ENCODE data around the gene PFDN2.

GRCh38 chr1:161138431-161138830 lies 20.6 kb upstream of the PFDN2 start:
- no peak for TF ChIP-seq CTCF (conservative IDR thresholded peaks at IDR 0.05; ENCODE audit: low read depth in 2 of 2)
- TF ChIP-seq ZNF462 (CRISPR knock-in tag; IDR thresholded peaks at IDR 0.05) = no peak
- no peak for TF ChIP-seq POLR2AphosphoS5 (IDR thresholded peaks at IDR 0.05; ENCODE audit: low read depth)
- no peak for TF ChIP-seq EZH2 (IDR thresholded peaks at IDR 0.05; ENCODE audit: low read depth, unreplicated experiment)
- no peak for TF ChIP-seq REST (IDR thresholded peaks at IDR 0.05; ENCODE audit: unreplicated experiment)
- TF ChIP-seq CREB1 (CRISPR knock-in tag; IDR thresholded peaks at IDR 0.05; ENCODE audit: low read depth) = no peak
- no peak for TF ChIP-seq JUNB (IDR thresholded peaks at IDR 0.05; ENCODE audit: unreplicated experiment)
- no peak for TF ChIP-seq NANOG (IDR thresholded peaks at IDR 0.05; ENCODE audit: borderline replicate concordance)
- no peak for TF ChIP-seq EZH2phosphoT487 (IDR thresholded peaks at IDR 0.05; ENCODE audit: unreplicated experiment)
- TF ChIP-seq STAT1 (IDR thresholded peaks at IDR 0.05; ENCODE audit: unreplicated experiment) = no peak
